GM12878 (cell line): ENCODE measurements around the gene SLC26A8. TPM values are rescaled to one million over a fixed set of nuclear protein-coding genes. Genes with fewer than 3 reads are reported as not detected.

Experiments
- ATAC-seq: fragments of 200-7000 bp; cut with Tn5 transposase; 3 replicates; pipeline ENCODE4 v1.9.1; 2020; ENCODE audit warnings: mild to moderate bottlenecking, moderate library complexity
- BruUV-seq: library from RNA; stranded (reverse); fragments of 400-500 nt; replicated peaks from 2 replicates; lab custom pipeline; 2021; lab: Mats Ljungman, UMichigan
- CTCF ChIA-PET: fragments of 300-600 bp; sonication (Branson Sonifier 250); formaldehyde crosslinking; extraction: SDS; loops from one replicate; lab custom pipeline; 2021; ENCODE audit warnings: inconsistent platforms; lab: Yijun Ruan, JAX
- POLR2A ChIA-PET: fragments of 350-600 bp; formaldehyde crosslinking; extraction: SDS; loops from one replicate; lab custom pipeline; 2021; ENCODE audit warnings: inconsistent platforms; lab: Charles Lee
- RAD21 ChIA-PET: fragments of 300-600 bp; sonication (Branson Sonifier 250); formaldehyde crosslinking; loops from one replicate; lab custom pipeline; 2023; ENCODE audit warnings: antibody characterized with exemption; ENCODE audit not compliant: unreplicated experiment; lab: Charles Lee
- SMC1A ChIA-PET: fragments of 300-600 bp; sonication (Branson Sonifier 250); formaldehyde crosslinking; loops from one replicate; lab custom pipeline; 2023; ENCODE audit not compliant: unreplicated experiment, uncharacterized antibody; lab: Charles Lee
- DNase-seq: peaks from one replicate; pipeline ENCODE4 v3.0.0-alpha.2; 2011; ENCODE audit warnings: low read depth, low spot score
- FAIRE-seq: peaks from 3 replicates; lab custom pipeline; 2011; peaks lifted over from hg19 to GRCh38; lab: Jason Lieb, UNC
- H2AFZ ChIP-seq: 2 replicates; pipeline ENCODE4 v1.6.0; 2011; ENCODE audit warnings: low read depth, low read length, control low read depth; ENCODE audit not compliant: control insufficient read depth
- H3K27ac ChIP-seq: 2 replicates; pipeline ENCODE4 v1.5.1; 2011; ENCODE audit warnings: control low read depth; ENCODE audit not compliant: control insufficient read depth, insufficient read depth
- H3K27me3 ChIP-seq, 2 experiments: replicated peaks in 1 of 2; 2 replicates each; pipeline versions ENCODE4 v1.6.0 to v1.6.1; 2011; ENCODE audit warnings: low read length in 1 of 2; ENCODE audit not compliant: control insufficient read depth in 2 of 2, insufficient read depth in 2 of 2
- H3K36me3 ChIP-seq, 2 experiments: 2 replicates each; pipeline ENCODE4 v1.5.1; 2011; ENCODE audit warnings: low read length in 1 of 2; ENCODE audit not compliant: control insufficient read depth in 2 of 2, insufficient read depth in 2 of 2
- H3K4me1 ChIP-seq: 2 replicates; pipeline ENCODE4 v1.6.1; 2011; ENCODE audit warnings: mild to moderate bottlenecking, low read length, moderate library complexity, mixed read lengths; ENCODE audit not compliant: control insufficient read depth, insufficient read depth
- H3K4me2 ChIP-seq: 2 replicates; pipeline ENCODE4 v1.6.0; 2011; ENCODE audit warnings: control low read depth; ENCODE audit not compliant: control insufficient read depth, insufficient read depth
- H3K4me3 ChIP-seq: fragments of 200-600 bp; sonication (generic); 2 replicates; pipeline ENCODE4 v1.5.1; 2016
- H3K79me2 ChIP-seq: 2 replicates; pipeline ENCODE4 v1.6.0; 2011; ENCODE audit warnings: low read length; ENCODE audit not compliant: control insufficient read depth, insufficient read depth
- H3K9ac ChIP-seq: 2 replicates; pipeline ENCODE4 v1.8.0; 2011; ENCODE audit warnings: low read length, control low read depth, mixed read lengths; ENCODE audit not compliant: control insufficient read depth, insufficient read depth
- H3K9me3 ChIP-seq: replicated peaks from 3 replicates; pipeline ENCODE4 v1.5.1; 2011; ENCODE audit warnings: mild to moderate bottlenecking, low read length; ENCODE audit not compliant: control insufficient read depth, insufficient read depth
- H4K20me1 ChIP-seq: 2 replicates; pipeline ENCODE4 v1.6.0; 2011; ENCODE audit not compliant: control insufficient read depth, insufficient read depth
- EP300 ChIP-seq, 2 experiments: fragments of 150-350 bp in 1 of 2; IDR thresholded peaks; 2 replicates each; pipeline ENCODE4 v1.6.1; 2011 to 2012; ENCODE audit warnings: low read depth in 2 of 2, low read length in 2 of 2, borderline replicate concordance in 1 of 2, improper control_type of control experiment in 1 of 2, inconsistent platforms in 1 of 2; ENCODE audit not compliant: control insufficient read depth in 1 of 2
- HCFC1 ChIP-seq: fragments of 150-350 bp; IDR thresholded peaks from 2 replicates; pipeline ENCODE4 v1.6.1; 2014; ENCODE audit warnings: low read length
- RBBP5 ChIP-seq: fragments of 200-600 bp; sonication (generic); conservative IDR thresholded peaks from 2 replicates; pipeline ENCODE4 v1.6.1; 2016
- SMC3 ChIP-seq: IDR thresholded peaks from 2 replicates; pipeline ENCODE4 v1.6.1; 2011; ENCODE audit warnings: low read length, improper control_type of control experiment, borderline replicate concordance
- SREBF1 ChIP-seq: IDR thresholded peaks from 2 replicates; pipeline ENCODE4 v1.6.1; 2012; ENCODE audit warnings: mild to moderate bottlenecking, low read length
- ZBTB40 ChIP-seq: fragments of 450-650 bp; IDR thresholded peaks from 2 replicates; pipeline ENCODE4 v1.6.1; 2016; ENCODE audit warnings: mild to moderate bottlenecking, moderate library complexity, borderline replicate concordance
- in situ Hi-C: fragments of 300-500 bp; cut with MboI; formaldehyde crosslinking; loops from 9 replicates; pipeline ENCODE4 v1.14.3; 2018; ENCODE audit warnings: mixed read lengths
- intact Hi-C: fragments of 100-400 bp; cut with micrococcal nuclease; formaldehyde crosslinking; loops from one replicate; pipeline ENCODE4 v1.14.2; 2022; ENCODE audit not compliant: unreplicated experiment
- polyA plus RNA-seq, 11 experiments: library from polyadenylated mRNA; depleted of rRNA in 4 of 11; unstranded in 6 of 11; stranded (reverse) in 5 of 11; fragments of >200 nt; fragmentation: Nextera tagmentation in 4 of 11; fragmentation: Illumina TruSeq in 1 of 11; extraction: Ambion mirVana in 4 of 11; extraction: Trizol in 1 of 11; gene quantifications; 1 replicate in 1 of 11; 2 replicates in 10 of 11; pipeline versions ENCODE4 v1.2.1 to v1.2.3, GENCODE V29; 2011 to 2016; ENCODE audit warnings: inconsistent platforms in 2 of 11, missing spikeins in 2 of 11, low read depth in 1 of 11
- total RNA-seq, 4 experiments: library from RNA; depleted of rRNA in 3 of 4; stranded (reverse); fragments of >200 nt in 3 of 4; fragmentation: Illumina TruSeq in 1 of 4; extraction: Trizol in 1 of 4; gene quantifications; 2 replicates each; pipeline versions ENCODE4 v1.2.1 to v1.2.3, GENCODE V29; 2013 to 2021

The SLC26A8 gene
- total and polyA plus RNA-seq, 10 of the 15 experiments (the other 5 are each of a cell fraction or from before 2014, with no cell fraction given): 0.09 to 0.95 (median 0.27) TPM; not detected in 2

DNA sequence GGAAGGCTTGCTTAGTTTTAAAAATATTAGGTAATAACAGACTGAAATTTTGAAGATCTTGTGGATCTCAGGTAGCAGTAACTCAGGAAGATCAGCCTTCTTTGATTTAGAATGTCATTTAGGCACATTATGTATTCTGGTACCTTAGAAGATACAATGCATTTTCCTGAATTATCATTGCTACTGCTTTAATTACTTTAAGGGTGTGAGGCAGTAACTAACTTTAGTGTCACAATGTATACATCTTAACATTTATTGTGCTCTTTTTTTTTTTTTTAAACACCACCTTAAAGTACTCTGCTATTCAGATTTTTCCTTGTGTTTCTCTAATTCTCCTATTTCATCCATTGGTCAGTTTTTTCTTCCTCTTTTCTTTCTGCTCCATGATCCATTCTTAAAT lies 16.5 kb upstream of the SLC26A8 start:
- Histone ChIP-seq H3K4me1 (peaks cover 8% of the 10 kb centered on the region), H2AFZ (no peak overlapping the region), H3K4me3 (no peak overlapping the region), H3K27ac (no peak overlapping the region), H3K79me2 (peaks cover 82% of the 10 kb centered on the region), H3K4me2 (no peak overlapping the region), H3K36me3 (peaks cover 0 to 3% of the 10 kb centered on the region in 2 experiments; a peak in 2 of 4 replicates), H4K20me1 (no peaks in the 10 kb centered on the region), H3K9me3 (no peaks in the 10 kb centered on the region), H3K9ac (no peak overlapping the region), H3K27me3 (no peaks in the 10 kb centered on the region)
- CTCF ChIA-PET: interaction anchor here (0.5 to 1.3 kb wide), 3 partner anchors 15 to 303 kb away, joined by 3 read pairs; no protein-coding TSS in a partner anchor
- POLR2A ChIA-PET: no interaction called here
- in situ Hi-C loops (no loop called here), intact Hi-C loops (no loop called here)
- RAD21 ChIA-PET: no interaction called here
- ATAC-seq: no peak
- SMC1A ChIA-PET: interaction anchor here (0.6 kb wide), 1 partner anchor 54 kb away, joined by 4 read pairs; no protein-coding TSS in a partner anchor
- TF ChIP-seq EP300 (IDR thresholded peaks at IDR 0.05; ENCODE audit: borderline replicate concordance in 1 of 2, control insufficient read depth in 1 of 2, low read depth in 2 of 2, low read length in 2 of 2) (no peak), HCFC1 (no peak)
- no peak for FAIRE-seq
- DNase-seq: no peak
- no TSS peak for BruUV-seq

DNA sequence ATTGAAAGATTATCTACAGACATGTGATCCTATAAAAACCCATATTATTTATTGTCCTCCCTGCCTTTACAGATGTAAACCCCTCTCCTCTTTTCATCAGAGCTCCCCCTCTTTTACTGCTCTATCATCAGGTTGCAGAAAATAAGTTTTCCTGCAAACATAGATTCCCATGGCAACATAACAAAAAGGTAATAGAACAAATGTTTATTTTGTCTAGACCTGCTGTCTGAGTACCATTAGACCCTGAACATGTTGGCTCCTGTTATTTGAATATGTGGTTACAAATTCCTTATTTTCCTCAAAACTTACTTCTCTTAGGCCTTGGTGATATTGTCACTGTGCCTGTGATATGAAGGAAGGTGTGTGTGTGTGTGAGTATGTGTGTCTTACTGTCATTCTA lies 14.7 kb upstream of the SLC26A8 start:
- POLR2A ChIA-PET: interaction anchor here (0.8 to 2.2 kb wide), 3 partner anchors 10 to 17 kb away, joined by 3 to 12 read pairs (median 6); partner anchors contain the start of gene MAPK14
- SMC1A ChIA-PET: interaction anchor here (1.0 to 1.8 kb wide), 4 partner anchors 10 to 57 kb away, joined by 6 to 15 read pairs (median 7); partner anchors contain the start of gene MAPK14
- no peak overlapping the region for H3K27ac ChIP-seq
- no peaks in the 10 kb centered on the region for H4K20me1 ChIP-seq
- H3K79me2 ChIP-seq: peaks cover 86% of the 10 kb centered on the region
- in situ Hi-C loops: no loop called here
- no peak for TF ChIP-seq RBBP5
- no peak for TF ChIP-seq ZBTB40
- TF ChIP-seq SMC3: no peak
- TF ChIP-seq SREBF1: no peak
- TF ChIP-seq, all 136 proteins: peak for 0
- FAIRE-seq: no peak
- H3K9me3 ChIP-seq: no peaks in the 10 kb centered on the region
- BruUV-seq: no TSS peak
- ChIA-PET CTCF (interaction anchor here (0.7 to 2.9 kb wide), 6 partner anchors 9 to 58 kb away, joined by 3 to 17 read pairs (median 3); partner anchors contain the start of gene MAPK14), RAD21 (interaction anchor here (1.0 to 2.7 kb wide), 3 partner anchors 11 to 319 kb away, joined by 3 to 10 read pairs (median 8); partner anchors contain the start of gene MAPK14)
- no peak overlapping the region for H3K4me3 ChIP-seq
- no peaks in the 10 kb centered on the region for H3K36me3 ChIP-seq
- H3K27me3 ChIP-seq: no peaks in the 10 kb centered on the region
- H3K4me1 ChIP-seq: peaks cover 16% of the 10 kb centered on the region
- no peak overlapping the region for H2AFZ ChIP-seq
- intact Hi-C loops: no loop called here
- no peak overlapping the region; the same call in 1 of the 2 replicates for H3K4me2 ChIP-seq
- no peak for DNase-seq
- H3K9ac ChIP-seq: no peak overlapping the region
- ATAC-seq: no peak
